ENCODE data around the gene ELF4.
"Not testable (repeated sequence)": the region's sequence is repeated elsewhere in the genome, so short reads cannot be mapped to it uniquely, and the experiment has no call there.

Gene ELF4

DNA sequence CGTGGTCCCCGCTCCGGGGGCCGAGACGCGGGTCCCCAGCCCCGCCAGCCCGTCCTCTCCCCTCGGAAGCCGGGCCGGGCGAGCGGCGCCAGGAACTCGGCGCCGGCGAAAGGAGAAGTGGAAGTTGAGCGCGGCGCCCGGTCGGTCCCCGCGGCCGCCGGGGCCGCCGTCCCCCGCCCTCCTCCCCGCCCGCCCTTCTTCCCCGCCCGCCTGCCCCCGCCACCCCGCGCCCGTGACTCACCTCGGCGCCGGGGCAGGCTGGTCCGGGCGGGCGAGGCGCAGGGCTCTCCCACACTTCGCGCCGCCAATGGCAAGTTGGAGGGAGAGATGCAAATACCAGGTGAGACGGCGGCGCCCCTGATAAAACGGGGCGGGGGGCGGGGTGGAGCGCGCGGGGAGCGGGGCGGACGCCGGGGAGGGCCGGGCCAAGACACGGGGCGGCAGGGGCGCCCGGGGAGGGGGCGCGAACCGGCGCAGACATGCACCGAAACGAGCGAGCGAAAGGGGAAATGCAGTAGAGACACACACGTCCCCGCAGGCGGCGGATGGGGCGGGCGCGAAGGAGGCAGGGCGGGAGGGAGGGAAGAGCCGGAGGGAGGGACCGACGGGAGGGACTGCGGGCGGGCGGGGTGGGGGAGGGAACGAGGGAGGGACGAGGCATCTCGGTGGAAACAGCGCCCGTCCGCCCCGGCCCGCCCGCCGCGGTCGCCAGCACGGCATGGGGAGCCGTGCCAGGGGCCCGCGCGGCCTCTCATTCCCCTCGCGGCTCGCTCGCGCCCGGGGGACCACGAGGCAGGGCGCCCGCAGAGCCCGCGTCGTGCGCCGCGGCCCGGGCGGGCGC is at the start of gene ELF4:
Gene ELF4 (minus strand): TSS at position 119 of the 841 bp plus-strand sequence. CDS start 29,167 bp downstream, outside the sequence.
- peak; percentile 56 for DNase-seq (ENCODE audit: low spot score)

DNA sequence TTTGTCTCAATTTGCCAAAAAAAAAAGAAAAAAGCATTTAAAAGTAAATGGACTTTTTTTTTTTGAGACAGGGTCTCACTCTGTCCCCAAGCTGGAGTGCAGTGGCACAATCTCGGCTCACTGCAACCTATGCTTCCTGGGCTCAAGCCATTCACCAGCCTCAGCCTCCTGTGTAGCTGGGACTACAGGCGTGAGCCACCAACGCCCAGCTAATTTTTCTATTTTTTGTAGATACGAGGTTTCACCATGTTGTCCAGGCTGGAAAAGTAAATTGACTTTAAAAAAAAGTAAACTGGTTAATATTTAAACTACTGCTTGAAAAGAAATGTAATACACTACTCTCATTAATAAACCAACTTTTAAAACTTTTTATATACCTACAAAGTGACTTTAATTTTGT is 49.5 kb upstream of the ELF4 start:
- no peak for DNase-seq (ENCODE audit: low spot score)

DNA sequence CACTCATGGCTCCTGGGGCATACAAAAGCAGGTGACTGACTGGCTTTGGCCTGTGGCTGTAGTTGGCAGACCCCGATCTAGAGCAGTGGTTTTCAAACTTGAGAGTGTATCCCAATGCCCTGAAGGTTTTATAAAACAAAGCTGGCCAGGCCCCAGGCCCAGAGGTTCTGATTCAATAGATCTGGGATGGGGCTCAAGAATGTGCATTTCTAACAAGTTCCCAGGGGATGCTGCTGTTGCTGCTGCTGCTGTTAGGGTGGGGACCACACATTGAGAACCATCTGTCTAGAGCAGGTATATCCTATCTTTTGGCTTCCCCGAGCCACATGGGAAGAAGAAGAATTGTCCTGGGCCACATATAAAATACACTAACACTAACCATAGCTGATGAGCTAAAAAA is 48.0 kb upstream of the ELF4 start:
- DNase-seq (ENCODE audit: low spot score) = no peak

DNA sequence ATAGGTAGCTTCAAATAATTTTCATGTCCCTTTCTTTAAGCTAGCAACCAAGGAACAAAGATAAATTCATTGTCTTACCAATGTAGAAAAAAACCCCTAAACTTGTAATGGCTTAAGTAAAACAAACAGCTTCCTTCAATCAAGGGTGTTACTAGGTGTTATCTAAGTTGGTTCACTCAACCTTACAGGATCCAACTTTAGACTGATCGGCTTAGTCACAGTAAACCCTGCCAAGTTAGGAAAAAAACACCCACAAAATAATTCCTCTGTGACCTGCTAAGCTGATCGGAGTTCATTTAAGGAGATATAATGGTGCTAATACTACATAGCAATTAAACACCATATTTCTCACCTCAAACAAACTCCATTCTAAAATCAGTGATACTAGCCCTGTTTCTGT is 45.3 kb upstream of the ELF4 start:
- DNase-seq (ENCODE audit: low spot score) = no peak

DNA sequence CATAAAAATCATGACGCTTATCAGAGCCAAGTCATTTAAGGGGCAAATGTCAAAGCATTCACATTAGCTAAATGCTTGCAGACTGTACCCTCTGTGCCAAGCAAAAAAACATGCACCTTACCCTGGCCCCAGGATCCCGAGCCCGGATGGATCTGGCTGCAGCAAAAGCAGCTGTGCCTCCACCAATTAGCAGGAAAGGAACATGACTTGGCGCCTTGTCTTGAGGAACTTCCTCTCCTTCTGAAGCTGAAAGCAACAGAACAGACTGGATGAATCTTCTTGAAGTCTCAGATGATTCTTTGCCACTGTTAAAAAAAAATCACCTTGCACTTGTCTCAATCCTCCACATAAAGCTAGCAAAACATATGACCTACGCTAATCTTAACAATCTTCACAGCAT is 37.3 kb upstream of the ELF4 start:
- DNase-seq (ENCODE audit: low spot score) = no peak

DNA sequence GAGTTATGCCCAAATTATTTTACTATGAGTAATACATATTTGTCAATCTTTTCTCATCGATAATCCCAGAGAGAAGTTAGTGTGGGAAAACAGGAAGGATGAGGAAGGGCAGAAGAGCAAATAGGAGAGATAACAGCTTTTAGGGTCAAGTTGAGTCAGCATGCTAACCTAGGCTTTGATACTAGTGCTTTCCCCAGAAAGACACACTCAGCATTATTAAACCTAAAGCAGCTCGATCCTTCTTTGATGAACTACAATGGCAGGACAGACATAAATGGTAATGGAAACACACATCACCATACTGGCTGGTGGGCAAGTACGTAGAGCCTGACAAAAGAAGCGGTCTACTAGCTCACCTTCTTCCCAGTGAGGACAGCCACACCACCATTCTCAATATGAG is 34.8 kb upstream of the ELF4 start:
- DNase-seq (ENCODE audit: low spot score) = no peak

DNA sequence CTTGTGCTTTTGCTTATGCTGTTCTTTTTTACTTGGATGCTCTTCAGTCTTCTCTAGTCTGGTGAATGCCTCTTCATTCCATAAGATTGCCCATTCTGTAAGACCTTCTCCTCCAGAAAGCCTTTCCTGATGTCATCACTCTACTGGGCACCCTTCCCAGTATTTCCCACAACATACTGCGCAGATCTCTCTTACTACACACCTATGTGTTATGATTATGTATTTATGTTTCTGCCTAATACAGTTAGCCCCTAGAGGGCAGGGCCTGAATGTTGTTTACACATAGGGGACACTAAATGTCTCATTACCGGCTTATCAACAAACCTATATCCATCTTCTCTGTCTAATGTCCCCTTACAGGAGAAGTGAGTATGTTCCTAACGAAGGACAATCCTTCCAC is 34.2 kb upstream of the ELF4 start:
- no peak for DNase-seq (ENCODE audit: low spot score)

DNA sequence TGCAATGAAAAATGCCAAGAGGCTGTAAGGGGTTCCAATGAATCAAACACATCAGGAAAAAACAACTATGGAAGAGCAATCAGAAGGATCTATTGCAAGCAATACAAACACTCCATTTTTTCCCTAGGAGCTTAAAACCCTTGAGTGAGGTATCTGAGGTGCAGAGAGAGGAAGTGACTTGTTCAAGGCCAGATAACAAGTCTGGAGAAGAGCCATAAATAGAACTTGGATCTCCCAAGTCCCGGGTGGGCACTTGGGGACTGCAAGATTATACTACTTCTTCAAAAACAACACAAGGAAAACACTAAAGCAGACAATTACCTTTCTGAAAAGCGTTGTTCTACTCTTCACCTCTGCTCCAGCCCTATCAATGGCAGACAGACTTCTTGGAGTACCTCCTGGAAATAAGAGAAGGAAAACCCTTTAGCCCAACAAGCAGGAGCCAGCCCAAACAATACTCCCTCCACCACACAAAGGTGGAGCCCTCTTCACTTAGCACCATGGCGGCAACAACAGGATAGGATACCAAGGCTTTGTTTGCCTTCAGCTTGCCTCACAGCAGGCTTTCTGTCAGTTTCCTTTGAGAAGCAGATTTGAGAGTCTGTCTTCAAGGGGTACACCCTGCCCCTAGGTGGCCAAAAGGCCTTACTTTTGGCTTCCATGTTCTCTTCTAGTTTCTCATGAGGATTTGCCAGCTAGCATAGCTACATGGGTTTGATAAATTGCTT is 29.3 kb upstream of the ELF4 start:
- DNase-seq (ENCODE audit: low spot score) = no peak

DNA sequence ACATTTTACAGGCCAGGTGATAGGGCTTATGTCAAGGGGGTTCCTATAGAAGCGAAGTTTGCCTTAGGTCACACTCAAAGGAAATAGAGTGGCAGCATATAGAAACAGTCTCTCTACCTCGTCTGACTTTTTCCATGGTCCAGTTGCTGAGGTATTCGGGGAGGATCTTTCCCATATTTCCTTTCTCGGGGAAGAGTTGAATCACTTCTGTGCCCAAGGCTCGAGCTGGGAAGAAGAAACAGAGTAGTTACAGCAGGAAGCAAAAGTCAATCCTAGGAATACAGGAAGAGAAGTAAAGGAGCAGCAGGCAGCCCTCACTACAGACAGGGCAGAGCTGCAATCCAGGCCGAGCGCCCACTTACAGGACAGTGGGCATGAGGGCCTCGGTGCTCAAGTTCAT is 26.7 kb upstream of the ELF4 start:
- no peak for DNase-seq (ENCODE audit: low spot score)

DNA sequence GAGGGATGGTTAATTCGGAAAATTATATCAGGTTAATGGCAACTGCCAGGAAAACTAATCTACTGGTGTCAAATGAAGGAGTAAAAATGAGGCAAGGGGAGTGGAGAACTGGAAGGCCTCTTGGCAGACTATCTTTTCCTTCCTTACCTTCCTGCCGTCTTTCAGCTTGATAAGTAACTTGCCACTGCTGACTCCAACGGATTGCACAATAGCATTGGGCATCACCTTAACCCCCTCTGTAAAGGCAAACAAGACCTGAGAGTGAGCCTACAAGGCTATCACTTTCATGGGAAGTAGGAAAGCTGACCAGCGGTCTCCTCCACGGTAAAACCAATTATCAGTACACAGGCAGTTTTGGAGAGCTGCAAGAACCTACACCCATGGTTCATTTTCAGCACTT is 26.2 kb upstream of the ELF4 start:
- DNase-seq (ENCODE audit: low spot score) = no peak

DNA sequence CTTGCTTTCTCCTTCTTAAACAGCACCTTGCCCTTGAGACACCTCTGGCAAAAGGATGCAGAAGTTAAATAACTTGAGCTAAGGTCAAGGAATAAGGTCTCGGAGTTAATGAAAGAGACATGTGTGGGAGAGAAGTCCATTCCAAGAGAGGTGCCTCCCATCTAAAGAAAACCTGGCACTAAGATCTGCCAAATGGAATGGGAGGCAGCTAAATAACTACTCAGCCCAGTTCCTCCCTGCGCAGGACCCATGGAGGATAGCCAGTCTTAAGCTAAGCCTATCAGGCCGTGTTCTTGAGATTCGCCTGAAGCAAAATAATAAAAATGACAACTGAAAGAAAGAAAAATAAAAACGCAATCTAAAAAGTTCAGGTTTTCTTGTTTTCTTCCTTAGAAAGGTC is 20.7 kb upstream of the ELF4 start:
- DNase-seq (ENCODE audit: low spot score) = no peak

DNA sequence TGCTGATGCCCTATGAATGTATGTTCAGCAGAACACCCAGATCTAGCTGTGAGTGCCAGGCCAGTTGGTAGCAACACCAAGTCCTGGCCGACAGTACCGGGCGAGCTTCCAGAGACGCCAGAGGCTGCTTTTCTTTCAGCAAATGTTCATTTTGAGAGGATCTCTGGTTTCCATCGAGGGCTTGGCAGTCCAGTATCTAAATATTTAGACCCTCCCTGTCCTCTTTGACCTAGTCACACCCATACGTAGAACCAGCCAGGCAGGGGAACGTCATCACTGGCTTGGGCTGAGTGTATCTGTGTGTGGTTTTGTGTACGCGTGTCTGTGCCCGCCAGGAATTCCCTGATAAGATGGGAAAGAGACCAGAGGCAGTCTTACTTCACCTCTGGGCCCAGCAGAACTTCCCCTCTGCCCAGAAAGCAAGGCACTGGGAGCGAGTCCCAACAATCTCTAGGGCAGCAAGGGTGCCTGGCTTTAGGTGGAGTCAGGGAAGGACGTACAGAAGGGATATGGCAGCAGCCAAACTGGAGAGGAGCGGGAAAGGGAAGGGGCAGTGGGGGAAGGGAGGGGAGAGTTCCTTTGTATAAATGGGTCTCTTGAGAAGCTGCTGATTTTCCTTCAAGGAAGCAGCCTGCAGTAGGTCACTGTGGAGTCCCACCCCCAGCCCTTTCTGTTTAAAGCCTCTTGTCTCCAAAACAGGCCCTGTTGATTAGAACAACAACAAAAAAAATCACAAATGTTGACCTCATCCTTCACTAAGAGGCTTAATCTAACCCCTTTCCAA is 15.0 kb upstream of the ELF4 start:
- DNase-seq (ENCODE audit: low spot score) = no peak

DNA sequence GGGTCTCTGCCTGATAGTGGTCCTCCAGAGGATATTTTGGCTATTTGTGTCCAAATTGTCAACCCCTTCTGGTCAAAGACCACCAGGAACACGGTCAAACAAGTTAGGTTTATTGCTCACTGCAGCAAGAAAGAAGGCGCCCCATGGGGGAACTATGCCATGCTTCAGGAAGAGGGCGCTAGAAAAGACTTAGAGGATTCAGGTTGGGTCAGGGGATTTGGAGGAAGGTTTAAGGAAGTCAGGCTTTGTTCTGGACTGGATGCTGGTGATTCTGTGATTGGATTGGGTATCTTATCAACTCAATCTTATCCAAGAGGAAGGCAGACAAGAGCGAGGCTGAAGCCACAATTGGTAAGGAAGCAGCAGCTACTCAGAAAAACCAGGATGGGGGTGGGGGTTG is 14.3 kb upstream of the ELF4 start:
- DNase-seq (ENCODE audit: low spot score) = no peak

DNA sequence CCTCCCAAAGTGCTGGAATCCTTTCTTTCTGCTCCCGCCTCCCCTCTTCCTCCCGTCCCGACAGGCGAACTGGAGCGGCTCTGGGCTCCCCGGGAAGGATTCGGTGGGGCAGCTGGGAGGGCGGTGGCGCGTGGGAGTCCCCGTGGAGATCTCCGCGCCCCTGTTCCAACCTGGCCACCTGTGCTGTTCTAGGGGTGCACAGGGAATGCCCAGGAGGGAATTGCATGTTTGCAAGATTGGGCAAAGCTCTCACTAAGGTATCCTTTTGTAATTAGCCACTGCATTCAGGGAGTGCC is 11.2 kb upstream of the ELF4 start:
- DNase-seq (ENCODE audit: low spot score) = no peak

DNA sequence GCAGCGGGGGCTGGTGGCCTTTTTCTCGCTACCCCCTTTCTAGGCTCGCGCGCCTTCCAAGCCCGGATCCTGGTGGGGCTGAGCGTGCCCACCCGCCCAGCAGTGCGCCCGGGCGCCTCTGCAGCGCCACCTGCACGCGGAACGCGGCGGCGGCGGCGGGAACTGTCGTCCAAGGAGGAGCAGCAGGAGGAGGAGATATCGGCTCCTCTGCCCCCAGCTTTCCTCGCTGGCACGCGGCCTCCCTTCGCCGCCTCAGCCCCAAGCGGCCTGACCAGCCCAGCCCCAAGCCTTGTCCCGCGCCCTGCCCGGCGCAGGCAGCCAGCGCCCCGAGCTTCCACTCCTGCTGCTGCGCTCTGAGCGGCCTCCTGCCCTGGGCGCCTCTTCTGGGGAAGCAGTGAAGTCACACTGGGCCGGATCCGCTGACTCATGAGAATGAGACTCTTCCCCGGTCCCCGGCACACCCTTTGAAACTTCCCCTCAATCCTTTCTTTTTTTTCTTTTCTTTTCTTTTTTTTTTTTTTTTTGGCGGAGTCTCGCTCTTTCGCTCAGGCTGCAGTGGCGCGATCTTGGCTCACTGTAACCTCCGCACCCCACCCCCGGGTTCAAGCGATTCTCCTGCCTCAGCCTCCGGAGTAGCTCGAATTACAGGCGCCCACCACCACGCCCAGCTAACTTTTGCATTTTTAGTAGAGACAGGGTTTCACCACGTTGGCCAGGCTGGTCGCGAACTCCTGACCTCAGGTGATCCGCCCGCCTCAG is 10.6 kb upstream of the ELF4 start:
- peak; percentile 59 for DNase-seq (ENCODE audit: low spot score)

DNA sequence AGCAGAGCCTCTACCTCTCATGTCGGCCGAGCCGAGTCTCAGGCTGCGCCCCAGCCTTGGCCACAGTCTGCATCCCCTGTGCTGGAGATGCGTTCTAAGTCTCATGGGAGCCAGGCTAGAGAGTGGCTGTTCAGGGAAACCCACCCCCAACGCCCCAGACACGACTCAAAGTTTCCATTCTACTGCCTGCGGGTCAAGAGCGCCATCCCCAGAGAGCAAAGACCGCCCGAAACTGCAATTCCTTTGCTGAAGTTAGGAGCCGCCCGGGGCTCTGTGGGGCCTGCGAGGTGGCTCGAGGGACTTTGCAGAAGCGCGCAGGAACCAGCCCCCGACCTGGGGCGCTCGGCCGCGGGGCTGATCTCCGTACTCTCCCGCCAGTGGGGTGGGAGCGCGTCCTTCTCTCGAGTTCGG is 10.0 kb upstream of the ELF4 start:
- DNase-seq (ENCODE audit: low spot score) = peak; percentile 32

DNA sequence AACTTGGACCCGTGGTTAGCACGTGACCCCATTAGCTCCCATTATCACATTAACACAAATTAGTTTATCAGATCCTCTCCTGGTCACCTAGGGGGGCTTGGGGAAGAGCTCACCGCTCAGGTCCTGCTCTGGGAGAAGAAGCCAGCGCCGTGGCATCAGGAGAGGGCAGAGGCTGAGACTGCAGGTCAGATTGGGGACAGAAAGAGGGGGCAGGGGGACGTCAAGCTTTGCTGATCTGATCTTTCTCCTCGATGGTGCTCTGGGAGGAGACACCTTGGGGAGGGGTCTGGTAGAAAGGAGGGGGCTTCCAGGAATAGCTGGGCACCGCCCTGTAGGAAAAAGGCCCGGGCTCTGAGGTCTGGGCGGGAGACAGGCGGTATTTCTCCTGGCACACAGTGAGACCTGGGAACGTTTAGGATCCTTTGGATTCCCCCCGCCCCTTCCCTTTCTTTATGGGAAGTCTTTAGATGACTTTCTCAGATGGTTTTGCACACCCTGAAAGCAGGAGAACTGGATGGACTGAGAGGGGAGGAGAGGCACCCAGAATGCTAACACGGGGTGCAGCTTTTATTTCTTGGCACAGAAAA is 9.1 kb upstream of the ELF4 start:
- no peak for DNase-seq (ENCODE audit: low spot score)

DNA sequence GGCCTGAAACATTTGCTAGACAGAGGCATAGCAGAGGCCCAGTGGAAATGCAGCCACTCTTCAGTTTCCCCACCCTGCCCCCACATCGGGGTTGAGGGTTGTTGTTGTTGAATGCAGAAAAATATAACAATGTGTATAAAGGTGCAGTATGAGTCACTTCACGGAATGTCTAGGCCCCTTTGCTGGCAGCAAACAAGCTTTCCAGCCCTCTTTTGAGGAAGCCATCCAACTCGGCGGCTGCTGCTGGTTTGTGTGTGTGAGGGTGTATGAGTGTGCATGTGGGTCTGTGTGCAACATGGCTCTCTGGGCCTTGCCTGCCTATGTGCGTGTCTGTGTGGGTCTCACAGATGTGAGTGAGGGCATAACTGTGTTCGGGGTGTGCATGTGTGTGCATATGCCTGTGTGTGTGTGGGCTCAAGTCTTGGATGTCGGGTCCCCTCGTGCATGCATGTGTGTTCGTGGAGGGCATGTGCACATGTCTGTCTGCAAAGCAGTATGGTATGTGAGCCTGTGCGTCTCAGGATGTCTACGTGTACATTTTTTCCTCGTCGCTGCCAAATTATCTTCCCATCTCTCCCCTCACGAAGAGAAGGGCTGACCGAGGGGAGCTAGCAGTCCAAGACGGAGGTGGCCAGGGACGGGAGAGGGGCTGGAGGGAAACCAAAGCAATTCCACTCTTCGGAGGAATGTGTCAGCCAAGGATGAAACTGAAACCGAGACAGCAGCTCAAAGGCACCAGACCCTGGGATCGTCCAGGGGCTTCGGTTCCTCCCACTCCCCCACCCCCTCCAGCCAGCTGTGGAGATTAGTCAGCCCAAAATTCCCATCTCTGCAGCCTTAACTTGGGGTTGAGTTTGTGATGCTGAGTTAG is 8.4 kb upstream of the ELF4 start:
- no peak for DNase-seq (ENCODE audit: low spot score)

DNA sequence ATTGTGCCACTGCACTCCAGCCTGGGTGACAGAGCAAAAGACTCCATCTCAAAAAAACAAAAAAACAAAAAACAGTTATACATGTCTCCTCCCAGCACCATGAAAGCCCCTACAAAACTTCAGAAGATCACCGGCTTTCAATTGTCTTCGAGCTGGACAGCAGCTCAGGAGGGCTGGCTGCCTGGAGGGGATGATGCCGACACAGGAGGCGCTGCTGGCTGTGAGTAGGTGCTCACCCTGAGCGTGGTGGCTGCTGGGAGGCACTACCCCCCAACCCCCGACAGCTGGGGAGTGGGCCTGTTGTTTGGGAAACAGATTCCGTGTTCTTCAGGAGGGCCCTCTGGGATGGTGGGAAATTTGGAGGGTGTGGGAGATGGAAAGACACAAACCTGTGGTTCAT is 6.9 kb upstream of the ELF4 start:
- DNase-seq (ENCODE audit: low spot score) = no peak

DNA sequence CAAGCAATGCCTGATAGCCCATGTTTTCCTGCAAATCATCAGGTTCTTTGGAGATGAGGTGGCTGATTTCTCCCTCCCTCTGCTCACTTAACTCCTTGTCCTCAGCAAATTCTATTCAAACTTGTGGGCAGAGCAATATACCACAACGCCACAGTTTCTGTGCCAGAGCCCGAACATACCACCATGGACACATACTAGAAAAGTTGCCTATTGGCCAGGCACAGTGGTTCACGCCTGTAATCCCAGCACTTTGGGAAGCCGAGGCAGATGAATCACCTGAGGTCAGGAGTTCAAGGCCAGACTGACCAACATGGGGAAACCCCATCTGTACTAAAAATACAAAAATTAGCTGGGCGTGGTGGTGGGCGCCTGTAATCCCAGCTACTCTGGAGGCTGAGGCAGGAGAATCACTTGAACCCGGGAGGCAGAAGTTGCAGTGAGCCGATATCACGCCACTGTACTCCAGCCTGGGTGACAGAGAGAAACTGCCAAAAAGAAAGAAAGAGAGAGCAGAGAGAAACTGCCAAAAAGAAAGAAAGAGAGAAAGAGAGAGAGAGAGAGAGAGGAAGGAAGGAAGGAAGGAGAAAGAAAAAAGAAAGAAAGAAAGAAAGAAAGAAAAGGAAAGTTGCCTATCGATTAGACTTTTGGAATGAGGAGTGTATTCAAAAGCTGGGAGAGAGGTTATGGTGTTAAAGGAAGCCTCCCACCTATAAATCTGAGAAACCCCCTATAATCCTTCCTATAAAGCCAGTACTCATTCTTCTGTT is 5.0 kb upstream of the ELF4 start:
- DNase-seq (ENCODE audit: low spot score) = not testable (repeated sequence)
